Neuronal stem cell (in vitro differentiated cells): ENCODE data around the gene ADGRG2.

Experiments
- DNase-seq: peaks from one replicate; pipeline ENCODE4 v3.0.0-alpha.2; 2013; ENCODE audit warnings: low spot score
- H2AFZ ChIP-seq: one replicate; pipeline ENCODE4 v1.6.1; 2013; ENCODE audit warnings: mild to moderate bottlenecking, low read length, inconsistent platforms
- H2AK5ac ChIP-seq: 2 replicates; pipeline ENCODE4 v1.6.1; 2013; ENCODE audit warnings: low read depth, mild to moderate bottlenecking, inconsistent platforms, low read length, moderate library complexity, mixed read lengths
- H2BK120ac ChIP-seq: 2 replicates; pipeline ENCODE4 v1.6.1; 2013; ENCODE audit warnings: low read depth, mild to moderate bottlenecking, inconsistent platforms, low read length, moderate library complexity, mixed read lengths
- H2BK12ac ChIP-seq: one replicate; pipeline ENCODE4 v1.6.1; 2013; ENCODE audit warnings: low read length, inconsistent platforms
- H2BK15ac ChIP-seq: 2 replicates; pipeline ENCODE4 v1.6.1; 2013; ENCODE audit warnings: mild to moderate bottlenecking, low read length, inconsistent platforms, mixed read lengths
- H2BK5ac ChIP-seq: one replicate; pipeline ENCODE4 v1.6.1; 2013; ENCODE audit warnings: inconsistent platforms, mild to moderate bottlenecking, low read length, moderate library complexity
- H3K14ac ChIP-seq: one replicate; pipeline ENCODE4 v1.6.1; 2013; ENCODE audit warnings: low read length, inconsistent platforms
- H3K18ac ChIP-seq: 2 replicates; pipeline ENCODE4 v1.6.1; 2013; ENCODE audit warnings: low read length, inconsistent platforms
- H3K23ac ChIP-seq: 2 replicates; pipeline ENCODE4 v1.6.1; 2013; ENCODE audit warnings: low read depth, mild to moderate bottlenecking, mixed read lengths, low read length, inconsistent platforms; ENCODE audit not compliant: poor library complexity
- H3K27ac ChIP-seq: replicated peaks from 3 replicates; pipeline ENCODE4 v1.5.1; 2013; ENCODE audit warnings: low read length, inconsistent platforms
- H3K27me3 ChIP-seq, 3 experiments: 2 replicates each; pipeline ENCODE4 v1.6.1; 2013; ENCODE audit warnings: low read length in 3 of 3, mild to moderate bottlenecking in 2 of 3, inconsistent platforms in 1 of 3, low read depth in 1 of 3, mixed read lengths in 1 of 3, moderate library complexity in 1 of 3; ENCODE audit not compliant: control insufficient read depth in 3 of 3, insufficient read depth in 3 of 3
- H3K36me3 ChIP-seq, 2 donors: replicated peaks in 1 of 2; 2 replicates each; pipeline ENCODE4 v1.6.1; 2013; ENCODE audit warnings: low read length in 2 of 2; ENCODE audit not compliant: control insufficient read depth in 2 of 2, insufficient read depth in 2 of 2
- H3K4ac ChIP-seq: 2 replicates; pipeline ENCODE4 v1.6.1; 2013; ENCODE audit warnings: inconsistent platforms, mild to moderate bottlenecking, low read length, moderate library complexity
- H3K4me1 ChIP-seq, 2 donors: 1 replicate in 1 of 2; 2 replicates in 1 of 2; pipeline ENCODE4 v1.6.1; 2013; ENCODE audit warnings: low read length in 2 of 2, low read depth in 1 of 2; ENCODE audit not compliant: control insufficient read depth in 2 of 2, insufficient read depth in 1 of 2
- H3K4me2 ChIP-seq: one replicate; pipeline ENCODE4 v1.6.1; 2013; ENCODE audit warnings: mild to moderate bottlenecking, low read length, inconsistent platforms; ENCODE audit not compliant: insufficient read depth, poor library complexity, severe bottlenecking
- H3K4me3 ChIP-seq, 2 donors: 2 replicates each; pipeline ENCODE4 v1.5.1; 2013; ENCODE audit warnings: low read length in 2 of 2, mild to moderate bottlenecking in 2 of 2, inconsistent platforms in 1 of 2, moderate library complexity in 1 of 2
- H3K79me1 ChIP-seq: one replicate; pipeline ENCODE4 v1.6.1; 2013; ENCODE audit warnings: low read depth, mild to moderate bottlenecking, inconsistent platforms, low read length, moderate library complexity
- H3K9ac ChIP-seq: one replicate; pipeline ENCODE4 v1.6.1; 2013; ENCODE audit warnings: mild to moderate bottlenecking, low read depth, low read length, inconsistent platforms; ENCODE audit not compliant: poor library complexity
- H3K9me3 ChIP-seq, 2 donors: replicated peaks in 1 of 2; 2 replicates each; pipeline versions ENCODE3 to v1.6.1; 2013; ENCODE audit warnings: low read length in 2 of 2, mild to moderate bottlenecking in 2 of 2, inconsistent platforms in 1 of 2, low read depth in 1 of 2, mixed read lengths in 1 of 2, moderate library complexity in 1 of 2; ENCODE audit not compliant: control insufficient read depth in 2 of 2, insufficient read depth in 1 of 2
- H4K8ac ChIP-seq: one replicate; pipeline ENCODE4 v1.6.1; 2013; ENCODE audit warnings: low read depth, mild to moderate bottlenecking, inconsistent platforms, low read length, moderate library complexity
- H4K91ac ChIP-seq: one replicate; pipeline ENCODE4 v1.6.1; 2013; ENCODE audit warnings: low read length, low read depth, mild to moderate bottlenecking, inconsistent platforms; ENCODE audit not compliant: poor library complexity
- WGBS, 2 donors: extraction: QIAGEN DNeasy Blood & Tissue Kit; methylation state at CpG; one replicate each; pipeline ENCODE4 v1.1.7; 2013; ENCODE audit warnings: missing lambda C conversion rate in 2 of 2, mixed read lengths in 1 of 2; ENCODE audit not compliant: insufficient read length in 2 of 2, insufficient replicate concordance in 1 of 2; ENCODE audit errors: extremely low coverage in 2 of 2; 5-methylcytosine and 5-hydroxymethylcytosine counted together

ADGRG2 gene

DNA sequence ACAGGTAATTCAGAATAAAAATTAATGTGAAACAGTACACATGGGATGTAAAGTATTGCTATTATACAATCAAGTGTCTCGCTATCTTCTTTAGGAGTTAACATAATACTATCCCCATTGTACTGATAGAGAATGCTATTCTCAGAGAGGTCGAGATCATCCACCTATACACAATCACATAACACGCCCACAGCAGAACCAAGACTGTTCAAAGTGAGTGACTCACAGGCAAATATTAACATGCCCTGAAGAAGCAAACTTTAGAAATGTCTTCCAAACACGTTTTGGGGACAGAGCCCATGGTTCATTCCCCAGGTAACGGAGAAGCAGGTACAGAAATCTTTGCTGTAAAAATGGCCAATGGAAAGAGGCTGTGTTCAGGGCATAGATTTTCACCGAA, 88.2 kb downstream of the ADGRG2 start:
- no peak overlapping the region for H2BK120ac ChIP-seq
- no peak overlapping the region for H3K14ac ChIP-seq
- no CpG with 5 or more reads among the region's 6 CpGs for WGBS, 2 donors
- H3K36me3 ChIP-seq, result no peaks in the 10 kb centered on the region
- no peaks in the 10 kb centered on the region for H3K4me1 ChIP-seq
- H3K4me3 ChIP-seq, result no peak overlapping the region
- no peak overlapping the region for H3K18ac ChIP-seq
- no peak overlapping the region for H3K27ac ChIP-seq
- H2BK15ac ChIP-seq, result no peak overlapping the region
- no peak overlapping the region for H3K4me2 ChIP-seq
- H2BK5ac ChIP-seq, result no peak overlapping the region
- H3K4ac ChIP-seq, result no peak overlapping the region
- H3K23ac ChIP-seq, result no peak overlapping the region
- no peak overlapping the region for H2BK12ac ChIP-seq
- H2AFZ ChIP-seq, result no peak overlapping the region
- H3K9me3 ChIP-seq, result no peaks in the 10 kb centered on the region
- H4K91ac ChIP-seq, result no peak overlapping the region
- no peak overlapping the region for H2AK5ac ChIP-seq
- H4K8ac ChIP-seq, result no peak overlapping the region
- H3K9ac ChIP-seq, result no peak overlapping the region
- H3K79me1 ChIP-seq, result no peaks in the 10 kb centered on the region
- H3K27me3 ChIP-seq, result no peaks in the 10 kb centered on the region
- DNase-seq, result no peak

DNA sequence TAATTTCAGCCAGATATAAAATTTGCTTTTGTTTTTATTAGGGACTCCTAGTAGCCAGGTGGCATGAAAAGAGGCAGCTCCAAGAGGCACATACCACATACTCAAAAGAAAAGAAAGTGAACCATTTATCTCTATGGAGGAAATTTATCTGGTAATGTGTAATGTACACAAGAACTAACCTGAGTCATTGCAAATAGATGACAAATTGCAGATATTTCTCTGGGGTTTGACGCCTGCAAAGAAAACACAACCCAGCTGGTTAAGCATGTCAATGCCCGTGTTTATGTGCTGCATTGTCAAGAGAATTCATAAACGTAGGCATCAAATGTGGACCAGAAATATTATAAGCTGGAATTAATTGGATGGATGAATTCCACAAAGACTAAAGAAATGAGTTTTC, 91.5 kb downstream of the ADGRG2 start:
- Histone ChIP-seq H3K4me1 (no peaks in the 10 kb centered on the region), H3K79me1 (no peaks in the 10 kb centered on the region), H2BK5ac (no peak overlapping the region), H3K14ac (no peak overlapping the region), H2AK5ac (no peak overlapping the region), H2BK12ac (no peak overlapping the region), H3K4me3 (no peak overlapping the region), H3K27ac (no peak overlapping the region), H3K27me3 (no peaks in the 10 kb centered on the region), H4K8ac (no peak overlapping the region), H2AFZ (no peak overlapping the region), H3K4me2 (no peak overlapping the region), H3K9me3 (no peaks in the 10 kb centered on the region), H3K9ac (no peak overlapping the region), H3K36me3 (no peaks in the 10 kb centered on the region), H3K18ac (no peak overlapping the region), H3K23ac (no peak overlapping the region), H3K4ac (no peak overlapping the region), H2BK15ac (no peak overlapping the region), H2BK120ac (no peak overlapping the region), H4K91ac (no peak overlapping the region)
- no CpG with 5 or more reads among the region's 3 CpGs for WGBS, 2 donors
- no peak for DNase-seq

DNA sequence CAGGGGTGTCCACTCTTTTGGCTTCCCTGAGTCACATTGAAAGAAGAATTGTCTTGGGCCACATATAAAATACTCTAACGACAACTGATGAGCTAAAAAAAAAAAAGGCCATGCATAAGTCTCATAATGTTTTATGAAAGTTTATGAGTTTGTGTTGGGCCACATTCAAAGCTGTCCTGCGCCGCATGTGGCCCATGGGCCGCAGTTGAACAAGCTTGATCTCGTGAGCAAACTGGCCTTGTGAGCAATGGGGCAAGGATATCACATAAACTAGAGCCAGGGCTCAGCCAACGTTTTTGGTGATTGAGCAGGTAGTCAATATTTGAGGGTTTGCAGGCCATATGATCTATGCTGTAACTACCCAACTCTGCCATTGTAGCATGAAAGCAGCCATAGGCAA, 93.7 kb downstream of the ADGRG2 start:
- Histone ChIP-seq H4K8ac (no peak overlapping the region), H3K4me1 (no peaks in the 10 kb centered on the region), H3K23ac (no peak overlapping the region), H3K18ac (no peak overlapping the region), H3K4me2 (no peak overlapping the region), H3K14ac (no peak overlapping the region), H3K9me3 (no peaks in the 10 kb centered on the region), H2BK12ac (no peak overlapping the region), H4K91ac (no peak overlapping the region), H3K27ac (no peak overlapping the region), H3K9ac (no peak overlapping the region), H2BK120ac (no peak overlapping the region), H3K4me3 (no peak overlapping the region), H2BK15ac (no peak overlapping the region), H2AFZ (no peak overlapping the region), H2AK5ac (no peak overlapping the region), H3K79me1 (no peaks in the 10 kb centered on the region), H3K36me3 (no peaks in the 10 kb centered on the region), H3K4ac (no peak overlapping the region), H2BK5ac (no peak overlapping the region), H3K27me3 (no peaks in the 10 kb centered on the region)
- no peak for DNase-seq
- WGBS, 2 donors, result no CpG with 5 or more reads among the region's 6 CpGs

DNA sequence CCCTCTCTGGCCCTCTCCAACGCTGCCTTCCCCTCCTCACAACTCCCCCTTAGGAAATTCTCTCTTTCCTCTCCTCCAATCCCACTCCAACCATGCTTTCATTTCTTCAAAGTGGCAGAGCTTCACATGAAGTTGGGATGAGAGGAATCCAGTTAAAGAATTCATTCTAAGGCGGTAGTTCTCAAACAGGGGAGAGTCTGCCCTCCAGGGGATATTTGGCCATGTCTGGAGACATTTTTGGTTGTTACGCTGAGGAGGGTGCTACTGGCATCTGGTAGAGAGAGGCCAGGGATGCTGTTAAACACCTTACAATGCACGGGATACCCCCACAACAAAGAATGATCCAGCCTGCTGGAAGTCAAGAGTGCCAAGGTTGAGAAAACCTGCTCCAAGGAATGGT, 97.9 kb downstream of the ADGRG2 start:
- Histone ChIP-seq H3K23ac (no peak overlapping the region), H2BK120ac (no peak overlapping the region), H3K27me3 (no peaks in the 10 kb centered on the region), H3K9me3 (no peaks in the 10 kb centered on the region), H3K4ac (no peak overlapping the region), H2BK12ac (no peak overlapping the region), H2AK5ac (no peak overlapping the region), H3K14ac (no peak overlapping the region), H3K18ac (no peak overlapping the region), H2BK5ac (no peak overlapping the region), H3K9ac (no peak overlapping the region), H3K36me3 (no peaks in the 10 kb centered on the region), H3K27ac (no peak overlapping the region), H4K8ac (no peak overlapping the region), H3K4me2 (no peak overlapping the region), H3K4me3 (no peak overlapping the region), H3K4me1 (no peaks in the 10 kb centered on the region), H2BK15ac (no peak overlapping the region), H4K91ac (no peak overlapping the region), H3K79me1 (no peaks in the 10 kb centered on the region), H2AFZ (no peak overlapping the region)
- WGBS, 2 donors, result no CpG with 5 or more reads among the region's 4 CpGs
- DNase-seq, result no peak
